Ishikawa (cell line): Measurements from ENCODE around the gene CT83.

Experiments used
- CEBPB ChIP-seq: IDR thresholded peaks from 2 replicates; pipeline ENCODE4 v1.6.1; 2012
- CREB1 ChIP-seq: IDR thresholded peaks from 2 replicates; pipeline ENCODE4 v1.6.1; 2012; ENCODE audit warnings: low read depth
- EGR1 ChIP-seq: IDR thresholded peaks from 2 replicates; pipeline ENCODE4 v1.6.1; 2012
- EP300 ChIP-seq: IDR thresholded peaks from 2 replicates; pipeline ENCODE4 v1.6.1; 2012; ENCODE audit warnings: borderline replicate concordance
- FOXM1 ChIP-seq: IDR thresholded peaks from 2 replicates; pipeline ENCODE4 v1.6.1; 2012; ENCODE audit warnings: low read depth, borderline replicate concordance
- MAX ChIP-seq: IDR thresholded peaks from 2 replicates; pipeline ENCODE4 v1.6.1; 2012
- RAD21 ChIP-seq: IDR thresholded peaks from 2 replicates; pipeline ENCODE4 v1.6.1; 2012; ENCODE audit warnings: low read depth
- REST ChIP-seq: IDR thresholded peaks from 2 replicates; pipeline ENCODE4 v1.6.1; 2012; ENCODE audit warnings: low read depth, mild to moderate bottlenecking
- TAF1 ChIP-seq: IDR thresholded peaks from 2 replicates; pipeline ENCODE4 v1.6.1; 2012; ENCODE audit warnings: low read depth, mild to moderate bottlenecking
- TCF12 ChIP-seq: IDR thresholded peaks from 2 replicates; pipeline ENCODE4 v1.6.1; 2012; ENCODE audit warnings: low read depth
- USF1 ChIP-seq: IDR thresholded peaks from 2 replicates; pipeline ENCODE4 v1.6.1; 2012
- YY1 ChIP-seq: IDR thresholded peaks from 2 replicates; pipeline ENCODE4 v1.6.1; 2012; ENCODE audit warnings: low read depth

GRCh38 chrX:116493271-116493670, 30.5 kb upstream of the CT83 start:
- no peak for TF ChIP-seq MAX
- TF ChIP-seq USF1 = no peak
- no peak for TF ChIP-seq EP300
- TF ChIP-seq YY1 = no peak
- no peak for TF ChIP-seq TAF1
- TF ChIP-seq RAD21 = no peak
- TF ChIP-seq FOXM1 = no peak
- TF ChIP-seq CREB1 = no peak
- no peak for TF ChIP-seq REST
- no peak for TF ChIP-seq EGR1
- no peak for TF ChIP-seq TCF12
- no peak for TF ChIP-seq CEBPB
